Thyroid gland (tissue), 4 donors: ENCODE results near the gene ZNF429.

Experiments
- CTCF ChIP-seq, 6 experiments: fragments of 200-600 bp in 3 of 6; fragments of 450-650 bp in 3 of 6; sonication (generic) in 3 of 6; IDR thresholded peaks; one replicate each; pipeline ENCODE4 v1.5.1; 2016 to 2019; ENCODE audit warnings: antibody characterized with exemption in 6 of 6, mild to moderate bottlenecking in 2 of 6, inconsistent platforms in 1 of 6, moderate library complexity in 1 of 6
- POLR2A ChIP-seq, 2 donors: fragments of 450-650 bp; IDR thresholded peaks; one replicate each; pipeline ENCODE4 v1.6.1; 2017; ENCODE audit warnings: antibody characterized with exemption in 2 of 2, mild to moderate bottlenecking in 2 of 2, moderate library complexity in 1 of 2

GRCh38 chr19:21460686-21461085, 44.7 kb upstream of the ZNF429 start:
- TF ChIP-seq CTCF (IDR thresholded peaks at IDR 0.05): no peak
- TF ChIP-seq POLR2A (IDR thresholded peaks at IDR 0.05): no peak
